Ovary (tissue), 3 donors: Measurements from ENCODE around the gene PRR15L.

ENCODE experiments used
- POLR2A ChIP-seq: fragments of 450-650 bp; IDR thresholded peaks from one replicate; pipeline ENCODE4 v1.6.1; 2017; ENCODE audit warnings: antibody characterized with exemption, mild to moderate bottlenecking, moderate library complexity
- TF ChIP-seq, protein P1 (sequence below), 3 donors: fragments of 450-650 bp in 2 of 3; fragments of 200-600 bp in 1 of 3; IDR thresholded peaks; one replicate each; pipeline versions ENCODE4 v1.5.1 to v1.8.0; 2016 to 2022; ENCODE audit warnings: antibody characterized with exemption in 3 of 3, mild to moderate bottlenecking in 1 of 3
- donor health status: DM: no; HTN: no; CAD: no.

DNA sequence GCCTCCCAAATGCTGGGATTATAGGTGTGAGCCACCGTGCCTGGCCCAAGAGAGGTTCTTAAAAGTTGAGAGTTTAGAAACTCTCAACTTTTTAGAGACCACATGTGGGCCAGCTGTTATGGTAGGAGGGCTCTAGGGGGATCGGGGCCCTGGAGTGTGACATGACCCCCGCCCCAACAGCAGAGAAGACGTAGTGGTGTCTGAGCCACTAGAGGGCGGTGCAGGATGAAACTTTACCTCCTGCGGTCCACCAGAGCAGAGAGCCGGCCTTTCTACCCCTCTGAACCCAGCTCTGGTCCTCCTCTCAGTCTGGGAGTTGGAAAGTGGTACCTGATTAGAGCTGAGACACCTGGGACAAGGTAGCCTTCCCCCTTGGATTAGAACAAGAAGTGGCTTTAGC lies 20.6 kb upstream of the PRR15L start:
- TF ChIP-seq, protein P1, sequence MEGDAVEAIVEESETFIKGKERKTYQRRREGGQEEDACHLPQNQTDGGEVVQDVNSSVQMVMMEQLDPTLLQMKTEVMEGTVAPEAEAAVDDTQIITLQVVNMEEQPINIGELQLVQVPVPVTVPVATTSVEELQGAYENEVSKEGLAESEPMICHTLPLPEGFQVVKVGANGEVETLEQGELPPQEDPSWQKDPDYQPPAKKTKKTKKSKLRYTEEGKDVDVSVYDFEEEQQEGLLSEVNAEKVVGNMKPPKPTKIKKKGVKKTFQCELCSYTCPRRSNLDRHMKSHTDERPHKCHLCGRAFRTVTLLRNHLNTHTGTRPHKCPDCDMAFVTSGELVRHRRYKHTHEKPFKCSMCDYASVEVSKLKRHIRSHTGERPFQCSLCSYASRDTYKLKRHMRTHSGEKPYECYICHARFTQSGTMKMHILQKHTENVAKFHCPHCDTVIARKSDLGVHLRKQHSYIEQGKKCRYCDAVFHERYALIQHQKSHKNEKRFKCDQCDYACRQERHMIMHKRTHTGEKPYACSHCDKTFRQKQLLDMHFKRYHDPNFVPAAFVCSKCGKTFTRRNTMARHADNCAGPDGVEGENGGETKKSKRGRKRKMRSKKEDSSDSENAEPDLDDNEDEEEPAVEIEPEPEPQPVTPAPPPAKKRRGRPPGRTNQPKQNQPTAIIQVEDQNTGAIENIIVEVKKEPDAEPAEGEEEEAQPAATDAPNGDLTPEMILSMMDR (IDR thresholded peaks at IDR 0.05) = peak in 2 of 3 donors; percentile 29 to 33
- no peak for TF ChIP-seq POLR2A
